ENCODE data around the gene PLCB3. TPM values are rescaled to one million over a fixed set of nuclear protein-coding genes. Genes with fewer than 3 reads are reported as not detected.

Gene PLCB3
- total and polyA plus RNA-seq, 5 donors from 2014 or later: 0.10 to 3.6 (median 0.31) TPM

DNA sequence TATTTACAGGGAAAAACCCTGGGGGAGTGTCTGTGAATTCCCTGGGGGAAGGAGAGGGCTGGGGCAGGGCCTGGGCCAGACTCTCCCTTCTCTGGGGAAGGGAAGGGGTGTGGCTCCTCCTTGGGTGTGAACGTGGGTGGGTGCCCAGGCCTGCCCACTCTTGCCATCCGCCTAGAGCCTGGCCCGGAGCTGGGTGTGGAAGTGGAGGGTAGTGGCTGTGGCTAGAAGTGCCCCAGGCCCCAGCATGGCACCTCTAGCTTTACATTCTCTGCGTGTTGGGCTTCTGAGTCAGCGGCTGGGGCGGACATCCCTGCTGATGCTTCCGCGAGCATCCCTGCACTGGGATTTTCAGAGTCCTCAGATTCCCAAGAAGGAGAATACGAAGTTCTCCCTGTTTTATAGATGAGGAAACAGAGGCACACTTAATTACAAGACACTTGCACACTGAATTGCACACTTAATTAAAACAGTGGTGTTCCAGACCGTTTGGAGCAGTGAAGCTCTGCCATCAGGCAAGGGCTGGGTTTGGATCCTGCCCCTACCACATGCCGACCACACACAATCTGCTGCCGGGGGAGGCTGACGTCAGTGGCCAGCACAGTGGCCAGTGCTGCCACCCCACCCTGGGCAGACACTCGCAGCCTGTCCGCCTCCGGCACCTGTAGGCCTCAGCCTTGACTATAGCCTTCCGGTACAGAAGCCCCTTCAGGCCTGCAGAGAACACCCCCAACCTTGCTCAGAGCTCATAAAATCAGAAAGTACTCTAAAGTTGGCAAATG lies 25.5 kb downstream of the PLCB3 start:
- Histone ChIP-seq H3K4me1 (ENCODE audit: control insufficient read depth, insufficient read depth, low read length, poor library complexity, severe bottlenecking) (peaks cover 2% of the 10 kb centered on the region), H3K9me3 (ENCODE audit: control insufficient read depth in 2 of 2, low read length in 2 of 2) (no peaks in the 10 kb centered on the region), H3K36me3 (ENCODE audit: control insufficient read depth, insufficient read depth, low read length) (peaks cover 14% of the 10 kb centered on the region), H3K27ac (ENCODE audit: insufficient read depth, low read length, poor library complexity, severe bottlenecking) (no peak overlapping the region), H3K4me3 (ENCODE audit: low read depth, low read length) (no peak overlapping the region), H3K27me3 (ENCODE audit: control insufficient read depth, insufficient read depth, low read length) (no peaks in the 10 kb centered on the region)
- Mint-ChIP-seq H3K36me3 (peaks cover 9% of the 10 kb centered on the region), H3K4me3 (no peak overlapping the region), H3K27ac (peak overlapping the region in 1 of 3 donors; percentile 49), H3K27me3 (no peaks in the 10 kb centered on the region), H3K9me3 (no peaks in the 10 kb centered on the region), H3K4me1 (peaks cover 0 to 8% (median 4%) of the 10 kb centered on the region in 4 donors)
- ATAC-seq (ENCODE audit: low read depth in 2 of 2) (no peak), DNase-seq (no peak)

DNA sequence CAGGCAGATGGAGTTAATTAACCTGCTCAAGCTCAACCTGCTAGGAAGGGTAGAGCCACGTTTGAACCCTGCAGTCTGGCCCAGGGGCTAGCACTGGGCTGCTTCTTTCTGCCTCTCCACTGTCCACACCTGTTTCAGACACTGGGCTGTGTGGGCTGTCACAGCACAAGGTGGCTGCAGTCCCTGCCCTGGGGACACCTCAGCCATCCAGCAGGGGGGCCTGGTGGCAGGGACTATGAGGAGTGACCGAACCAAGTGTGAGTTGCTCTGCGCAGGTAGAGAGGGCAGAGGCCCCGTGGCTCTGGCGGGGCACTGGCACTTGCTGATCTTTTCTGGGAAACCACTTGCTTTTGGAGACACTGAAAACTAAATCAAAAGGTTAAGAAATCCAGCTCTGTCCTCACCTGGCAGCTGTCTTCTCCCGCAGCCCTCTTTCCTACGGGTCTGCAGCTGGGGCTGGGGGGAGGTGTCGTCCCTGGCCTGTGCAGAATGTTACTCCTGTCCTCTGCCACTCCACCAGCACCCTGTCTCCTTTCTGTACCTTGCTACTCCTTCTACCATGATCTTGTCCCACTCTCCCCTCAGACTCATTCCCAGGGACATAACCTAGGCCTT lies 27.4 kb downstream of the PLCB3 start:
- H3K36me3 ChIP-seq (ENCODE audit: control insufficient read depth, insufficient read depth, low read length): peaks cover 14% of the 10 kb centered on the region
- no peak overlapping the region for H3K27ac ChIP-seq (ENCODE audit: insufficient read depth, low read length, poor library complexity, severe bottlenecking)
- Mint-ChIP-seq H3K9me3 (no peaks in the 10 kb centered on the region), H3K27me3 (no peaks in the 10 kb centered on the region), H3K27ac (no peak overlapping the region), H3K4me3 (peak overlapping the region in 1 of 4 donors; percentile 36), H3K36me3 (peaks cover 9% of the 10 kb centered on the region), H3K4me1 (peaks cover 0 to 12% (median 4%) of the 10 kb centered on the region in 4 donors)
- H3K4me1 ChIP-seq (ENCODE audit: control insufficient read depth, insufficient read depth, low read length, poor library complexity, severe bottlenecking): peaks cover 6% of the 10 kb centered on the region
- no peak for DNase-seq
- no peaks in the 10 kb centered on the region for H3K27me3 ChIP-seq (ENCODE audit: control insufficient read depth, insufficient read depth, low read length)
- ATAC-seq (ENCODE audit: low read depth in 2 of 2): no peak
- H3K9me3 ChIP-seq (ENCODE audit: control insufficient read depth in 2 of 2, low read length in 2 of 2): no peaks in the 10 kb centered on the region
- no peak overlapping the region for H3K4me3 ChIP-seq (ENCODE audit: low read depth, low read length)

DNA sequence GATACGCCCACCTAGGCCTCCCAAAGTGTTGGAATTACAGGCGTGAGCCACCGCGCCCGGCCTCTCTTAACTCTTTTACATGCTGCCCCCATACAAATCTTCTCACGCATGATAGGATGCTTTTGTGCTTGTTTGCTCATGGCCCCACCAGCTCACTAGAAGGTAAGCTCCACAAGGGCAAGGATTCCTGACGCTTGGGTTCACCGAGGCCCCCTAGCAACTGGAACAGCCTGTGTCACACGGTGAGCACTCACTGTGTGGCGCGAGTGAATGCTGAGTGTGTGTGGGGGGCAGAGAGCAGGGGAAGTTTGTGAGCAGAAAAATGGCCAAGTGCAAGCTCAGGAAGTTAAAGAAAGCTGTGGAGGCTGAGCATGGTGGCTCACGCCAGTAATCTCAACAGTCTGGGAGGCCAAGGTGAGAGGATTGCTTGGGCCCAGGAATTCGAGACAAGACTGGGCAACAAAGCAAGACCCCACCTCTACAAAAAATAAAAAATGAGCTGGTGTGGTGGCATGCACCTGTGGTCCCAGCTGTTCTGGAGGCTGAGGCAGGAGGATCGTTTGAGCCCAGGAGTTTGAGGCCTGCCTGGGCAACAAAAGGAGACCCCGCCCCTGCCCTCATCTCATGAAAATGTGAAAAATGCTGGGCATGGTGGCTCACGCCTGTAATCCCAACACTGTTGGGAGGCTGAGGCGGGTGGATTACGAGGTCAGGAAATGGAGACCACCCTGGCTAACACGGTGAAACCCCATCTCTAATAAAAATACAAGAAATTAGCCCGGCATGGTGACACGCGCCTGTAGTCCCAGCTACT lies 30.8 kb downstream of the PLCB3 start:
- Mint-ChIP-seq H3K9me3 (no peaks in the 10 kb centered on the region), H3K27me3 (peaks cover 5% of the 10 kb centered on the region), H3K27ac (peak overlapping the region in 1 of 3 donors; percentile 66), H3K4me3 (peak overlapping the region in 2 of 4 donors; percentile 8 to 41), H3K4me1 (peaks cover 0 to 28% (median 12%) of the 10 kb centered on the region in 4 donors), H3K36me3 (peaks cover 9% of the 10 kb centered on the region)
- no peak for DNase-seq
- H3K4me1 ChIP-seq (ENCODE audit: control insufficient read depth, insufficient read depth, low read length, poor library complexity, severe bottlenecking): peaks cover 20% of the 10 kb centered on the region
- H3K4me3 ChIP-seq (ENCODE audit: low read depth, low read length): no peak overlapping the region
- H3K27me3 ChIP-seq (ENCODE audit: control insufficient read depth, insufficient read depth, low read length): no peaks in the 10 kb centered on the region
- no peak overlapping the region for H3K27ac ChIP-seq (ENCODE audit: insufficient read depth, low read length, poor library complexity, severe bottlenecking)
- peaks cover 7% of the 10 kb centered on the region for H3K36me3 ChIP-seq (ENCODE audit: control insufficient read depth, insufficient read depth, low read length)
- no peaks in the 10 kb centered on the region for H3K9me3 ChIP-seq (ENCODE audit: control insufficient read depth in 2 of 2, low read length in 2 of 2)
- ATAC-seq (ENCODE audit: low read depth in 2 of 2): no peak

DNA sequence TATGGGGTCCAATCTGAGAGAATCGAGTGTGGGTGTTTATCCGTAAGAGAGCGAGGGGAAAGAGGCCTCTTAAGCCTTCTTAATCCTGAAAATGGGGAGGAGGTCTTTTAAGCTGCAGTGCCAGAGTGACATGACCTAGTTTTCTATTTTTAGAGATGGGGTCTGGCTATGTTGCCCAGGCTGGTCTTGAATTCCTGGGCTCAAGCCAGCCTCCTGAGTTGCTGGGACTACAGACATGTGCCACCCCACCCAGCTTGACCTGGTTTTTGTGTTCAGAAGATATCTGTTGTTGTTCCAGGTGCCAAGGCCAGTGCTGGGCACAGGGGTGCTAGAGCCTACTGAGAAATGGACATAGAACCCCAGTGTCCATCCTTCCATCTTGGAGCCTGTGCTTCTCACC lies 31.8 kb downstream of the PLCB3 start:
- Mint-ChIP-seq H3K4me3 (peak overlapping the region; percentile 21 to 93 (median 78)), H3K4me1 (peaks cover 0 to 28% (median 12%) of the 10 kb centered on the region in 4 donors), H3K36me3 (peaks cover 9% of the 10 kb centered on the region), H3K27me3 (peaks cover 5% of the 10 kb centered on the region), H3K27ac (peak overlapping the region in 1 of 3 donors; percentile 71), H3K9me3 (no peaks in the 10 kb centered on the region)
- Histone ChIP-seq H3K27me3 (ENCODE audit: control insufficient read depth, insufficient read depth, low read length) (no peaks in the 10 kb centered on the region), H3K36me3 (ENCODE audit: control insufficient read depth, insufficient read depth, low read length) (peaks cover 7% of the 10 kb centered on the region), H3K4me1 (ENCODE audit: control insufficient read depth, insufficient read depth, low read length, poor library complexity, severe bottlenecking) (peaks cover 20% of the 10 kb centered on the region), H3K4me3 (ENCODE audit: low read depth, low read length) (no peak overlapping the region), H3K9me3 (ENCODE audit: control insufficient read depth in 2 of 2, low read length in 2 of 2) (no peaks in the 10 kb centered on the region), H3K27ac (ENCODE audit: insufficient read depth, low read length, poor library complexity, severe bottlenecking) (peak overlapping the region; percentile 14)
- DNase-seq: no peak
- ATAC-seq (ENCODE audit: low read depth in 2 of 2): no peak

DNA sequence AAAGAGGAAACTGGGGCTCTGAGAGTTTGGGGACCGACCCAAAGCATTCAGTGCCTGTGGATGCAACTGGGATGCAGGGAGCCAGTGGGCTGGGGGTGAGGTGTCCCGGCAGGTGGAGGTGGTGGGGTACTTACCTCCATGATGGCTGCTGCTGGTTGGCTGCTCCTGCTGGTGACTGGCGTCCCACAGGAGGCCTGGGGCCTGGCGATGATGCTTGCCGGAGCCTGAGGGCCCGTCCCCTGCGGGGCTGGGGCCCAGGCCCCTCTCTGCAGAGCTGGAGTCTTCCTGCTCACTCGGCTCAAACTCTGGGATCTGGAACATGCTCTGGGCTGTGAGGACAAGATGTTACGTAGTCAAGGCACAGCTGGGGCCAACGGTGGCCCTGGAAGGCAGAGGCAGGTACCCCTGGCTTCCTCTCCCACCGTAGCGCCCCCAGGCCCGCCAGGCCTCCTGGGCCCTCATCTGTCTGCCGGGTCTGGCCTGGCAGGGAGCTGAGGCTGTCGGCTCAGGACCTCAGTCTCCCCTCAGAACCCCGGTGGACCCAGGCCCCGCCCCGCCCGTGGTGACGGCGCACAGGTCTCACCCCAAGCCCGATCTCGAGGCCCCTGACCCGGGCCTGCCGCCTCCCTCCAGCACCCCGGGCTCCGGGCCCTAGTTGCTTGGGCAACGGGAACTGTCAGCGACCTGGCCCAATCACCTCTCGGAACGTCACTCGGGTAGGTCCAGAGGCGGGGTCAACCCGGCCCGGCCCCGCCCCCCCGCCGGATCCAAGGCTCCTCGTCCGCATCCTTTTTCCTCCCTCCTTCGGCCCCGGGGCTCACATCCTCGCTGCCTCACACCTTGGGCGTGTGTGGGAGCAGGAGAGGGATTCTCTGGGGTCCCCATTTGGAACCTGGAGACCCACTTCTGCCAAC lies 33.0 kb downstream of the PLCB3 start, which contains the start of gene BAD:
Gene BAD, minus strand, starts transcription at position 618 of the 914 bp plus-strand sequence. Its CDS starts 297 bp downstream, at position 321.
- Histone ChIP-seq H3K36me3 (ENCODE audit: control insufficient read depth, insufficient read depth, low read length) (no peaks in the 10 kb centered on the region), H3K27ac (ENCODE audit: insufficient read depth, low read length, poor library complexity, severe bottlenecking) (peak within 1 kb of the TSS; percentile 100), H3K4me1 (ENCODE audit: control insufficient read depth, insufficient read depth, low read length, poor library complexity, severe bottlenecking) (peaks cover 20% of the 10 kb centered on the region), H3K4me3 (ENCODE audit: low read depth, low read length) (peak within 1 kb of the TSS; percentile 86), H3K9me3 (ENCODE audit: control insufficient read depth in 2 of 2, low read length in 2 of 2) (no peaks in the 10 kb centered on the region), H3K27me3 (ENCODE audit: control insufficient read depth, insufficient read depth, low read length) (no peaks in the 10 kb centered on the region)
- Mint-ChIP-seq H3K4me1 (peaks cover 0 to 28% (median 12%) of the 10 kb centered on the region in 4 donors), H3K9me3 (no peaks in the 10 kb centered on the region), H3K36me3 (peaks cover 9% of the 10 kb centered on the region), H3K27ac (peak within 1 kb of the TSS; percentile 74 to 96 (median 94)), H3K27me3 (peaks cover 8% of the 10 kb centered on the region), H3K4me3 (peak within 1 kb of the TSS; percentile 90 to 97 (median 92))
- ATAC-seq (ENCODE audit: low read depth in 2 of 2) (peak; percentile 82), DNase-seq (peak; percentile 88 to 94 (median 90))

DNA sequence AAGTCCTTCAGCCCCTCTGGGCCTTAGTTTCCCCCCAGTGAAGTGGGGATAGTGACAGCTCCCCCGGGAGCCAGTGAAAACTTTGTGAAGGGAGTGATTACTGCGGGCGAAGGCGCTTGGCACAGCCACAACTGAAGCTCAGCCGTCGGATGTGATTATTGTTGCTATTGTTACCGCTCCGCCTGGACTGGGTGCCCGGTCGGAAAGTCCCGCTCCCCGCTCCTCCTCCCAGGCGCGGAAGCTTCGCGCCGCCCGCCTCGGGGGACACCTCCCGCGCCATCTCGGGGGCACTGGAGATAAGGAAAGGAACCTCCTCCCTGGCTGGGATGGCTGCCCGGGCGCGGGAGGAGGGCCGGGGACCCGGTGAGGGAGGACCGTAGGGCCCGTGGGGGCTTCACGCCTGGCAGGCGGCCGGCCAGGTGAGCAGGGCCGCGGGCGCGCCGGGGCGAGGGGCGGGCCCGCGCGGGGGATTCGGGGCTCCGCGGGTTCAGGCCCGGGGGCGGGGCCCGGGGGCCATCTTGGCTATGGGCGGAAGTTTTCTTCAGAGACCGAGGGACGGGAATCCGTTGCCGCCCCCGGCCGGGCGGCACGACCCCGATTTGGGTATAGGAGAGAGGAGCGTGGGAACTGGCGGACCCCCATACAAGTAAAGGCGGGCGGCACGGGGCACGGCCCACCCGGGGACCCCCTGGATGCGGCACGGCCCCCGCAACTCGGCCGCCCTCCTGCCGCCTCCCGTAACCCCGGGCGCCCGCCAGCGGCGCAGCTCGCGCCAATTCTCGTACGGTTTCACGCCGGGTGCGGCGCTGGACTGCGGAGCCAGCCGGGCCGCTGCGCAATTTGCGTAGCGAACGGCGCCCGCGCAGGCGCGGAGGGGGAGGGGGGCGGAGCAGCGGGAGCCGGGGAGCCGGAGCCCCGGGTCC lies 33.9 kb downstream of the PLCB3 start, which contains the start of gene GPR137:
Gene GPR137, plus strand, starts transcription at position 887 of the 923 bp plus-strand sequence. CDS start 677 bp downstream, outside the sequence.
- Mint-ChIP-seq H3K36me3 (peaks cover 7% of the 10 kb centered on the region), H3K9me3 (no peaks in the 10 kb centered on the region), H3K4me1 (peaks cover 0 to 28% (median 12%) of the 10 kb centered on the region in 4 donors), H3K4me3 (peak within 1 kb of the TSS; percentile 90 to 97 (median 92)), H3K27ac (peak within 1 kb of the TSS; percentile 74 to 96 (median 94)), H3K27me3 (peaks cover 10% of the 10 kb centered on the region)
- H3K9me3 ChIP-seq (ENCODE audit: control insufficient read depth in 2 of 2, low read length in 2 of 2): no peaks in the 10 kb centered on the region
- H3K36me3 ChIP-seq (ENCODE audit: control insufficient read depth, insufficient read depth, low read length): no peaks in the 10 kb centered on the region
- no peaks in the 10 kb centered on the region for H3K27me3 ChIP-seq (ENCODE audit: control insufficient read depth, insufficient read depth, low read length)
- DNase-seq: peak; percentile 86 to 96 (median 90)
- H3K4me1 ChIP-seq (ENCODE audit: control insufficient read depth, insufficient read depth, low read length, poor library complexity, severe bottlenecking): peaks cover 20% of the 10 kb centered on the region
- H3K27ac ChIP-seq (ENCODE audit: insufficient read depth, low read length, poor library complexity, severe bottlenecking): peak within 1 kb of the TSS; percentile 100
- ATAC-seq (ENCODE audit: low read depth in 2 of 2): peak; percentile 66 to 68
- peak within 1 kb of the TSS; percentile 86 for H3K4me3 ChIP-seq (ENCODE audit: low read depth, low read length)
